HEK293 (cell line): ENCODE measurements around the gene BCDIN3D.

Experiments used
- HOXA7 ChIP-seq: sonication (generic); formaldehyde crosslinking; IDR thresholded peaks from 2 replicates; pipeline ENCODE4 v1.8.1; 2022; ENCODE audit warnings: missing genetic modification reagents, borderline replicate concordance
- HOXD13 ChIP-seq: sonication (generic); formaldehyde crosslinking; IDR thresholded peaks from 2 replicates; pipeline ENCODE4 v1.8.0; 2022; ENCODE audit warnings: missing genetic modification reagents, borderline replicate concordance
- IKZF3 ChIP-seq: fragments of 450-650 bp; IDR thresholded peaks from 2 replicates; pipeline ENCODE4 v1.5.0; 2018; ENCODE audit warnings: missing biosample characterization, mild to moderate bottlenecking, missing genetic modification characterization, moderate library complexity
- KLF1 ChIP-seq: fragments of 450-650 bp; formaldehyde crosslinking; IDR thresholded peaks from 2 replicates; pipeline ENCODE4 v1.5.1; 2016; ENCODE audit warnings: missing biosample characterization, missing genetic modification characterization
- MEIS1 ChIP-seq: sonication (generic); formaldehyde crosslinking; IDR thresholded peaks from 2 replicates; pipeline ENCODE4 v1.8.1; 2022; ENCODE audit warnings: missing genetic modification reagents, mild to moderate bottlenecking, borderline replicate concordance
- MZF1 ChIP-seq: fragments of 450-650 bp; formaldehyde crosslinking; IDR thresholded peaks from 2 replicates; pipeline ENCODE4 v1.5.1; 2017; ENCODE audit warnings: missing biosample characterization, missing genetic modification characterization, borderline replicate concordance
- SCRT1 ChIP-seq: fragments of 450-650 bp; formaldehyde crosslinking; IDR thresholded peaks from 2 replicates; pipeline ENCODE4 v1.5.1; 2016; ENCODE audit warnings: missing biosample characterization, missing genetic modification characterization, borderline replicate concordance
- TCF7L2 ChIP-seq: IDR thresholded peaks from 2 replicates; pipeline ENCODE4 v1.6.1; 2011; ENCODE audit warnings: low read depth, mild to moderate bottlenecking, inconsistent platforms, low read length, moderate library complexity, borderline replicate concordance
- TRIM28 ChIP-seq: IDR thresholded peaks from 2 replicates; pipeline ENCODE4 v1.6.1; 2011; ENCODE audit warnings: low read length, control low read depth, borderline replicate concordance
- ZBTB48 ChIP-seq: fragments of 450-650 bp; formaldehyde crosslinking; IDR thresholded peaks from 2 replicates; pipeline ENCODE4 v1.5.1; 2016; ENCODE audit warnings: missing biosample characterization, missing genetic modification characterization
- ZBTB8A ChIP-seq: fragments of 450-650 bp; formaldehyde crosslinking; IDR thresholded peaks from 2 replicates; pipeline ENCODE4 v1.5.1; 2016; ENCODE audit warnings: missing biosample characterization, missing genetic modification characterization
- ZFHX2 ChIP-seq: fragments of 450-650 bp; formaldehyde crosslinking; conservative IDR thresholded peaks from 2 replicates; pipeline ENCODE4 v1.5.1; 2016; ENCODE audit warnings: missing biosample characterization, missing genetic modification characterization
- ZFP3 ChIP-seq: fragments of 450-650 bp; formaldehyde crosslinking; IDR thresholded peaks from 2 replicates; pipeline ENCODE4 v1.5.1; 2016; ENCODE audit warnings: low read depth, missing biosample characterization, missing genetic modification characterization
- ZIC2 ChIP-seq: fragments of 450-650 bp; formaldehyde crosslinking; IDR thresholded peaks from 2 replicates; pipeline ENCODE4 v1.5.1; 2016; ENCODE audit warnings: missing biosample characterization, missing genetic modification characterization
- ZNF132 ChIP-seq: fragments of 450-650 bp; formaldehyde crosslinking; IDR thresholded peaks from 2 replicates; pipeline ENCODE4 v1.5.1; 2017; ENCODE audit warnings: missing biosample characterization, missing genetic modification characterization, borderline replicate concordance
- ZNF133 ChIP-seq: fragments of 450-650 bp; formaldehyde crosslinking; IDR thresholded peaks from 2 replicates; pipeline ENCODE4 v1.5.1; 2016; ENCODE audit warnings: missing biosample characterization, missing genetic modification characterization
- ZNF174 ChIP-seq: fragments of 450-650 bp; formaldehyde crosslinking; IDR thresholded peaks from 2 replicates; pipeline ENCODE4 v1.5.0; 2017; ENCODE audit warnings: missing biosample characterization, mild to moderate bottlenecking, missing genetic modification characterization
- ZNF324 ChIP-seq: fragments of 450-650 bp; formaldehyde crosslinking; IDR thresholded peaks from 2 replicates; pipeline ENCODE4 v1.5.1; 2016; ENCODE audit warnings: missing biosample characterization, missing genetic modification characterization
- ZNF473 ChIP-seq: fragments of 450-650 bp; formaldehyde crosslinking; IDR thresholded peaks from 2 replicates; pipeline ENCODE4 v1.5.1; 2017; ENCODE audit warnings: missing biosample characterization, missing genetic modification characterization
- ZNF501 ChIP-seq: fragments of 450-650 bp; formaldehyde crosslinking; IDR thresholded peaks from 2 replicates; pipeline ENCODE4 v1.5.1; 2016; ENCODE audit warnings: missing biosample characterization, missing genetic modification characterization
- ZNF514 ChIP-seq: fragments of 450-650 bp; formaldehyde crosslinking; IDR thresholded peaks from 2 replicates; pipeline ENCODE4 v1.5.1; 2016; ENCODE audit warnings: missing biosample characterization, missing genetic modification characterization
- ZNF560 ChIP-seq: fragments of 450-650 bp; formaldehyde crosslinking; IDR thresholded peaks from 2 replicates; pipeline ENCODE4 v1.5.1; 2017; ENCODE audit warnings: missing biosample characterization, missing genetic modification characterization, borderline replicate concordance
- ZNF600 ChIP-seq: fragments of 450-650 bp; formaldehyde crosslinking; IDR thresholded peaks from 2 replicates; pipeline ENCODE4 v1.5.1; 2016; ENCODE audit warnings: missing biosample characterization, missing genetic modification characterization
- ZNF830 ChIP-seq: fragments of 450-650 bp; IDR thresholded peaks from 2 replicates; pipeline ENCODE4 v1.5.0; 2018; ENCODE audit warnings: missing biosample characterization, missing genetic modification characterization, low read depth, mild to moderate bottlenecking, moderate library complexity
- ZNF843 ChIP-seq: fragments of 450-650 bp; formaldehyde crosslinking; IDR thresholded peaks from 2 replicates; pipeline ENCODE4 v1.5.1; 2016; ENCODE audit warnings: missing biosample characterization, missing genetic modification characterization
- TF ChIP-seq, protein P1 (sequence below): fragments of 450-650 bp; formaldehyde crosslinking; IDR thresholded peaks from 2 replicates; pipeline ENCODE4 v1.5.1; 2016; ENCODE audit warnings: missing biosample characterization, missing genetic modification characterization
- TF ChIP-seq, protein P2 (sequence below): fragments of 450-650 bp; formaldehyde crosslinking; IDR thresholded peaks from 2 replicates; pipeline ENCODE4 v1.5.1; 2016; ENCODE audit warnings: missing biosample characterization, missing genetic modification characterization, borderline replicate concordance
- TF ChIP-seq, protein P3 (sequence below): fragments of 450-650 bp; formaldehyde crosslinking; IDR thresholded peaks from 2 replicates; pipeline ENCODE4 v1.5.1; 2017; ENCODE audit warnings: missing biosample characterization, mild to moderate bottlenecking, missing genetic modification characterization, moderate library complexity
- TF ChIP-seq, protein P4 (sequence below): fragments of 450-650 bp; formaldehyde crosslinking; IDR thresholded peaks from 2 replicates; pipeline ENCODE4 v1.5.1; 2016; ENCODE audit warnings: missing biosample characterization, missing genetic modification characterization
- TF ChIP-seq, protein P5 (sequence below): fragments of 450-650 bp; formaldehyde crosslinking; IDR thresholded peaks from 2 replicates; pipeline ENCODE4 v1.5.1; 2016; ENCODE audit warnings: missing biosample characterization, missing genetic modification characterization

The BCDIN3D gene

DNA sequence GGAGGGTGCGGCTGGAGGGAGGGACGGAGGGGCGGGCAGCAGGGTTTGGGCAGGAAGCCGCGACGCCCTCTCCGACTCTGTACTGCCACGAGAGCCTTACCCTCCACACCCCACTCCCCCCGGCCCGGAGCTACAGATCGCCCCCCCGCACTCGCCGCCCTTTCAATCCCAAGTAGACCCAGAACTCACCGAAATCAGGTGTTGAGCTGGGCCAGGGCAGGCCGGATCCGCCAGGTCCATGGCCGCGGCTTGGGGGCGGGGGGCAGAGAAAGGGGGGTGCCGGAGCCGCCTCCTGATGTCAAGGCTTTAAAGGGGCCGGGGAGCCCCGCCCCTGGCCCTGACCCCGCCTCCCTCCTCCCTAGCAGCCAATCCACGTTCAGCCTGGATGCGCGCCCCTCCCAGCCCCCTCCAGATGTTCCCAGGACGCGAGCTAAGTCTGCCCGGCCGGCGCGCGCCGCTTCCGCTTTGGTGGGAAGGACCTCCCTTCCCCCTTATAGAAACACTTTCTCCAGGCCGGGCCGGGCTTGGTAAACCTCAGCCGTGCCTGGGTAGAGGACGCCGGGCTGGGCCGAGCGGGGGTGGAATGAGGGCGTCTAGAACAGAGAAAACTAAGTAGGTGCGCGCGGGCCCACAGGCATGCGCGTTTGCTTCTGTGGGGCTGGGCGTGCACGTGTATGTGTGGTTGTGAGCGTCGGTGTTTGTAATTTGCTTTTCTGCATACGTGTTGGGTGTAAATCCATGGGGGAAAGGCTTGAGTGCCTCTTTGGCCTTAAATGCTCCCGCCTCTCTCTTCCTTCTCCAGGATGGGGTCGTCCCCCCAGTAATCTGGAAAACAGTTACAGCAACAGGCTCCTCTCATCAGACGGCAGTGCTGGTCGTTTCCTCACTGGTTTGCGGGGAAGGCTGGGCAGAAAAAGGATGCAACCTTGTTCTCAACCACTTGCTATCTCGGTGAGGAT, 14.5 kb downstream of the BCDIN3D start, which contains the start of gene NCKAP5L (continued):
- no peak for TF ChIP-seq TCF7L2
- TF ChIP-seq ZNF473 (tag by site-specific recombination), result no peak
- TF ChIP-seq ZNF514 (tag by site-specific recombination), result no peak
- TF ChIP-seq ZNF174, result no peak
- peak; percentile 96 for TF ChIP-seq ZFHX2 (tag by site-specific recombination)
- TF ChIP-seq ZFP3 (tag by site-specific recombination), result no peak
- TF ChIP-seq, protein P1, sequence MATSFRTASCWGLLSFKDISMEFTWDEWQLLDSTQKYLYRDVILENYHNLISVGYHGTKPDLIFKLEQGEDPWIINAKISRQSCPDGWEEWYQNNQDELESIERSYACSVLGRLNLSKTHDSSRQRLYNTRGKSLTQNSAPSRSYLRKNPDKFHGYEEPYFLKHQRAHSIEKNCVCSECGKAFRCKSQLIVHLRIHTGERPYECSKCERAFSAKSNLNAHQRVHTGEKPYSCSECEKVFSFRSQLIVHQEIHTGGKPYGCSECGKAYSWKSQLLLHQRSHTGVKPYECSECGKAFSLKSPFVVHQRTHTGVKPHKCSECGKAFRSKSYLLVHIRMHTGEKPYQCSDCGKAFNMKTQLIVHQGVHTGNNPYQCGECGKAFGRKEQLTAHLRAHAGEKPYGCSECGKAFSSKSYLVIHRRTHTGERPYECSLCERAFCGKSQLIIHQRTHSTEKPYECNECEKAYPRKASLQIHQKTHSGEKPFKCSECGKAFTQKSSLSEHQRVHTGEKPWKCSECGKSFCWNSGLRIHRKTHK (tag by site-specific recombination), result no peak
- TF ChIP-seq, protein P2, sequence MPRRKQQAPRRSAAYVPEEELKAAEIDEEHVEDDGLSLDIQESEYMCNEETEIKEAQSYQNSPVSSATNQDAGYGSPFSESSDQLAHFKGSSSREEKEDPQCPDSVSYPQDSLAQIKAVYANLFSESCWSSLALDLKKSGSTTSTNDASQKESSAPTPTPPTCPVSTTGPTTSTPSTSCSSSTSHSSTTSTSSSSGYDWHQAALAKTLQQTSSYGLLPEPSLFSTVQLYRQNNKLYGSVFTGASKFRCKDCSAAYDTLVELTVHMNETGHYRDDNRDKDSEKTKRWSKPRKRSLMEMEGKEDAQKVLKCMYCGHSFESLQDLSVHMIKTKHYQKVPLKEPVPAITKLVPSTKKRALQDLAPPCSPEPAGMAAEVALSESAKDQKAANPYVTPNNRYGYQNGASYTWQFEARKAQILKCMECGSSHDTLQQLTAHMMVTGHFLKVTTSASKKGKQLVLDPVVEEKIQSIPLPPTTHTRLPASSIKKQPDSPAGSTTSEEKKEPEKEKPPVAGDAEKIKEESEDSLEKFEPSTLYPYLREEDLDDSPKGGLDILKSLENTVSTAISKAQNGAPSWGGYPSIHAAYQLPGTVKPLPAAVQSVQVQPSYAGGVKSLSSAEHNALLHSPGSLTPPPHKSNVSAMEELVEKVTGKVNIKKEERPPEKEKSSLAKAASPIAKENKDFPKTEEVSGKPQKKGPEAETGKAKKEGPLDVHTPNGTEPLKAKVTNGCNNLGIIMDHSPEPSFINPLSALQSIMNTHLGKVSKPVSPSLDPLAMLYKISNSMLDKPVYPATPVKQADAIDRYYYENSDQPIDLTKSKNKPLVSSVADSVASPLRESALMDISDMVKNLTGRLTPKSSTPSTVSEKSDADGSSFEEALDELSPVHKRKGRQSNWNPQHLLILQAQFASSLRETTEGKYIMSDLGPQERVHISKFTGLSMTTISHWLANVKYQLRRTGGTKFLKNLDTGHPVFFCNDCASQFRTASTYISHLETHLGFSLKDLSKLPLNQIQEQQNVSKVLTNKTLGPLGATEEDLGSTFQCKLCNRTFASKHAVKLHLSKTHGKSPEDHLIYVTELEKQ (tag by site-specific recombination), result no peak
- TF ChIP-seq ZNF324, result peak; percentile 37; the same call in 1 of the 2 replicates
- peak; percentile 85 for TF ChIP-seq IKZF3 (tag by site-specific recombination)
- TF ChIP-seq, protein P3, sequence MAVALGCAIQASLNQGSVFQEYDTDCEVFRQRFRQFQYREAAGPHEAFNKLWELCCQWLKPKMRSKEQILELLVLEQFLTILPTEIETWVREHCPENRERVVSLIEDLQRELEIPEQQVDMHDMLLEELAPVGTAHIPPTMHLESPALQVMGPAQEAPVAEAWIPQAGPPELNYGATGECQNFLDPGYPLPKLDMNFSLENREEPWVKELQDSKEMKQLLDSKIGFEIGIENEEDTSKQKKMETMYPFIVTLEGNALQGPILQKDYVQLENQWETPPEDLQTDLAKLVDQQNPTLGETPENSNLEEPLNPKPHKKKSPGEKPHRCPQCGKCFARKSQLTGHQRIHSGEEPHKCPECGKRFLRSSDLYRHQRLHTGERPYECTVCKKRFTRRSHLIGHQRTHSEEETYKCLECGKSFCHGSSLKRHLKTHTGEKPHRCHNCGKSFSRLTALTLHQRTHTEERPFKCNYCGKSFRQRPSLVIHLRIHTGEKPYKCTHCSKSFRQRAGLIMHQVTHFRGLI (tag by site-specific recombination), result peak; percentile 83; the same call in 1 of the 2 replicates
- TF ChIP-seq HOXA7, result no peak
- no peak for TF ChIP-seq MZF1 (tag by site-specific recombination)
- TF ChIP-seq ZNF600 (tag by site-specific recombination), result peak; percentile 78; the same call in 1 of the 2 replicates
- TF ChIP-seq KLF1 (tag by site-specific recombination), result no peak; the same call in 1 of the 2 replicates
- TF ChIP-seq ZNF843 (tag by site-specific recombination), result no peak
- TF ChIP-seq ZIC2 (tag by site-specific recombination), result no peak
- no peak for TF ChIP-seq ZNF560
- TF ChIP-seq ZBTB8A (tag by site-specific recombination), result peak; percentile 72
- TF ChIP-seq HOXD13, result no peak
- no peak for TF ChIP-seq ZBTB48 (tag by site-specific recombination)
- TF ChIP-seq TRIM28, result no peak
- no peak for TF ChIP-seq MEIS1
- TF ChIP-seq, protein P4, sequence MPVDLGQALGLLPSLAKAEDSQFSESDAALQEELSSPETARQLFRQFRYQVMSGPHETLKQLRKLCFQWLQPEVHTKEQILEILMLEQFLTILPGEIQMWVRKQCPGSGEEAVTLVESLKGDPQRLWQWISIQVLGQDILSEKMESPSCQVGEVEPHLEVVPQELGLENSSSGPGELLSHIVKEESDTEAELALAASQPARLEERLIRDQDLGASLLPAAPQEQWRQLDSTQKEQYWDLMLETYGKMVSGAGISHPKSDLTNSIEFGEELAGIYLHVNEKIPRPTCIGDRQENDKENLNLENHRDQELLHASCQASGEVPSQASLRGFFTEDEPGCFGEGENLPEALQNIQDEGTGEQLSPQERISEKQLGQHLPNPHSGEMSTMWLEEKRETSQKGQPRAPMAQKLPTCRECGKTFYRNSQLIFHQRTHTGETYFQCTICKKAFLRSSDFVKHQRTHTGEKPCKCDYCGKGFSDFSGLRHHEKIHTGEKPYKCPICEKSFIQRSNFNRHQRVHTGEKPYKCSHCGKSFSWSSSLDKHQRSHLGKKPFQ (tag by site-specific recombination), result no peak
- TF ChIP-seq SCRT1 (tag by site-specific recombination), result peak; percentile 77
- no peak for TF ChIP-seq ZNF830 (tag by site-specific recombination)
- TF ChIP-seq, protein P5, sequence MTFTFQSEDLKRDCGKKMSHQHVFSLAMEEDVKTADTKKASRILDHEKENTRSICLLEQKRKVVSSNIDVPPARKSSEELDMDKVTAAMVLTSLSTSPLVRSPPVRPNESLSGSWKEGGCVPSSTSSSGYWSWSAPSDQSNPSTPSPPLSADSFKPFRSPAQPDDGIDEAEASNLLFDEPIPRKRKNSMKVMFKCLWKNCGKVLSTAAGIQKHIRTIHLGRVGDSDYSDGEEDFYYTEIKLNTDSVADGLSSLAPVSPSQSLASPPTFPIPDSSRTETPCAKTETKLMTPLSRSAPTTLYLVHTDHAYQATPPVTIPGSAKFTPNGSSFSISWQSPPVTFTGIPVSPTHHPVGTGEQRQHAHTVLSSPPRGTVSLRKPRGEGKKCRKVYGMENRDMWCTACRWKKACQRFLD (tag by site-specific recombination), result no peak
- TF ChIP-seq ZNF501, result peak; percentile 54; the same call in 1 of the 2 replicates
- TF ChIP-seq ZNF133 (tag by site-specific recombination), result no peak
- TF ChIP-seq ZNF132 (tag by site-specific recombination), result no peak
